Measurements from ENCODE around the gene NR2F1. TPM values are rescaled to one million over a fixed set of nuclear protein-coding genes. Genes with fewer than 3 reads are reported as not detected.

NR2F1 gene
- total RNA-seq, 4 donors from 2014 or later, result 25.8 to 43.3 (median 37.5) TPM

- Histone ChIP-seq H3K27ac (no peak overlapping the region), H3K27me3 (peaks cover 65% of the 10 kb centered on the region), H3K36me3 (no peaks in the 10 kb centered on the region), H3K4me1 (peaks cover 0 to 15% of the 10 kb centered on the region in 2 donors), H3K9me3 (no peaks in the 10 kb centered on the region), H3K4me3 (replicated peaks in 1 of 3) (no peak overlapping the region)
- WGBS, 2 donors, result 41 to 48% methylated on average over 3 of the region's 3 CpGs
- intact Hi-C loops (cut with DNase I), result loop anchor here (10.0 kb wide), 1 partner anchor 304 kb away; no protein-coding TSS in a partner anchor
- TF ChIP-seq POLR2A (IDR thresholded peaks at IDR 0.05), result no peak
- TF ChIP-seq, protein P1, sequence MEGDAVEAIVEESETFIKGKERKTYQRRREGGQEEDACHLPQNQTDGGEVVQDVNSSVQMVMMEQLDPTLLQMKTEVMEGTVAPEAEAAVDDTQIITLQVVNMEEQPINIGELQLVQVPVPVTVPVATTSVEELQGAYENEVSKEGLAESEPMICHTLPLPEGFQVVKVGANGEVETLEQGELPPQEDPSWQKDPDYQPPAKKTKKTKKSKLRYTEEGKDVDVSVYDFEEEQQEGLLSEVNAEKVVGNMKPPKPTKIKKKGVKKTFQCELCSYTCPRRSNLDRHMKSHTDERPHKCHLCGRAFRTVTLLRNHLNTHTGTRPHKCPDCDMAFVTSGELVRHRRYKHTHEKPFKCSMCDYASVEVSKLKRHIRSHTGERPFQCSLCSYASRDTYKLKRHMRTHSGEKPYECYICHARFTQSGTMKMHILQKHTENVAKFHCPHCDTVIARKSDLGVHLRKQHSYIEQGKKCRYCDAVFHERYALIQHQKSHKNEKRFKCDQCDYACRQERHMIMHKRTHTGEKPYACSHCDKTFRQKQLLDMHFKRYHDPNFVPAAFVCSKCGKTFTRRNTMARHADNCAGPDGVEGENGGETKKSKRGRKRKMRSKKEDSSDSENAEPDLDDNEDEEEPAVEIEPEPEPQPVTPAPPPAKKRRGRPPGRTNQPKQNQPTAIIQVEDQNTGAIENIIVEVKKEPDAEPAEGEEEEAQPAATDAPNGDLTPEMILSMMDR (IDR thresholded peaks at IDR 0.05), result no peak
- DNase-seq, result no peak
These were observed 18.2 kb downstream of the NR2F1 start for GRCh38 chr5:93601071-93601801.

- DNase-seq, result no peak
- intact Hi-C loops (cut with DNase I), result loop anchor here (10.0 kb wide), 1 partner anchor 303 kb away; no protein-coding TSS in a partner anchor
- no peak for TF ChIP-seq POLR2A (IDR thresholded peaks at IDR 0.05)
- H3K27ac ChIP-seq, result no peak overlapping the region
- H3K9me3 ChIP-seq, result no peaks in the 10 kb centered on the region
- H3K36me3 ChIP-seq, result no peaks in the 10 kb centered on the region
- no peak overlapping the region for H3K4me3 ChIP-seq (replicated peaks in 1 of 3)
- 33 to 39% methylated on average over 9 of the region's 9 CpGs for WGBS, 2 donors
- peaks cover 63% of the 10 kb centered on the region for H3K27me3 ChIP-seq
- H3K4me1 ChIP-seq, result peaks cover 0 to 13% of the 10 kb centered on the region in 2 donors
These were observed 18.8 kb downstream of the NR2F1 start for GRCh38 chr5:93601802-93602155.

- Histone ChIP-seq H3K27ac (peak overlapping the region in 1 of 3 donors; percentile 3), H3K27me3 (peaks cover 59% of the 10 kb centered on the region), H3K4me3 (replicated peaks in 1 of 3) (no peak overlapping the region), H3K36me3 (no peaks in the 10 kb centered on the region), H3K4me1 (peaks cover 0 to 9% of the 10 kb centered on the region in 2 donors), H3K9me3 (no peaks in the 10 kb centered on the region)
- WGBS, 2 donors, result 33 to 43% methylated on average over 37 to 38 of the region's 39 CpGs
- intact Hi-C loops (cut with DNase I), result loop anchor here (10.0 kb wide), 1 partner anchor 302 kb away; no protein-coding TSS in a partner anchor
- no peak for DNase-seq
- TF ChIP-seq, protein P1 (IDR thresholded peaks at IDR 0.05), result no peak
- TF ChIP-seq POLR2A (IDR thresholded peaks at IDR 0.05), result no peak
These were observed 19.4 kb downstream of the NR2F1 start for GRCh38 chr5:93602241-93603077.

DNA sequence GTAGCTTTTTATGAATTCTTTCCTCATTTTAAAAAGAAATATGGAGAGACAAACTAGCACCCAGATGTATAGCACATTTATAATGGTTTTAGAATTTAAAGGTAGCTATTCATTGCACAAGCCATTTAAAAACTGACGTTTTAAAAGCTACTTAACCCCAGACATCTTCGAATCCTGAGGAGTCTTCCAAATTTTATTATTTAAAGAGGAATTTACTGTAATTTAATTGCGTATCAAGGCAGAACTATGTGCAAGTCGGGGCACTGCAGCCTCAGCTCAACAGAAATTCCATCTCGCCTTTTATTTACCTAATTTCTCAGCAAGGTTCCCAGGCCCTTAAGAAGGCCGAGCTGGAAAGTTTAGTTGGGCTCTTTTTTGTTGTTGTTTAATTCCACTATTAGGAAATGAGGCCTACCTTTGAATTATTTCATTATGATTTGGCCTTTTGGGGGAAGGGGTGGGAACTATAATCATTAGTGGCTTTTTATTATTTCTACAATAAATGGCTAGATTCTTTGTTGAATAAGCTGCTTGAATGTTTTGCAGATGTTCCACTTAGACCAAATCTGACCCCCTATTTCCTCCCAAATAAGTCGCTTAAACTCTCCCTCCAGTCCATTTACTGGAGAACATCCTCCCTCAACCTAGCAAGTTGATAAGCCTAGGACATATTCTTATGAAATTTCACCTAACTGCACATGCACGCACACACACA lies 20.2 kb downstream of the NR2F1 start:
- WGBS, 2 donors, result 69 to 79% methylated on average over 8 of the region's 8 CpGs
- TF ChIP-seq, protein P1 (IDR thresholded peaks at IDR 0.05), result no peak
- TF ChIP-seq POLR2A (IDR thresholded peaks at IDR 0.05), result no peak
- no peak overlapping the region for H3K27ac ChIP-seq
- H3K27me3 ChIP-seq, result peaks cover 57% of the 10 kb centered on the region
- peaks cover 0 to 17% of the 10 kb centered on the region in 2 donors for H3K4me1 ChIP-seq
- intact Hi-C loops (cut with DNase I), result loop anchor here (10.0 kb wide), 1 partner anchor 302 kb away; no protein-coding TSS in a partner anchor
- no peaks in the 10 kb centered on the region for H3K9me3 ChIP-seq
- no peak overlapping the region for H3K4me3 ChIP-seq (replicated peaks in 1 of 3)
- DNase-seq, result no peak
- H3K36me3 ChIP-seq, result no peaks in the 10 kb centered on the region

All from thyroid gland (tissue), 4 donors.